Endometrial microvascular endothelial cells (primary cell): ENCODE results near the gene NCSTN. TPM values are rescaled to one million over a fixed set of nuclear protein-coding genes. Genes with fewer than 3 reads are reported as not detected.
"Not testable (repeated sequence)": the region's sequence is repeated elsewhere in the genome, so short reads cannot be mapped to it uniquely, and the experiment has no call there.

Experiments
- in situ Hi-C: cut with HindIII; loops from 2 replicates; pipeline ENCODE4 v1.10.0; 2017; ENCODE audit warnings: low sequenced_read_pairs, low pct_unique_long_range_greater_than_20kb; ENCODE audit errors: inconsistent ontology term
- total RNA-seq: library from RNA; depleted of rRNA; stranded (reverse); fragments of >200 nt; gene quantifications from one replicate; pipeline ENCODE4 v1.2.3, GENCODE V29; 2015; ENCODE audit errors: inconsistent ontology term

The NCSTN gene
- total RNA-seq, 1 donor from 2014 or later, result 105 TPM

- in situ Hi-C loops, result no loop called here
These were observed 24.3 kb downstream of the NCSTN start for GRCh38 chr1:160367516-160367900.

- in situ Hi-C loops, result no loop called here
These were observed 25.0 kb downstream of the NCSTN start for GRCh38 chr1:160367934-160368923.

DNA sequence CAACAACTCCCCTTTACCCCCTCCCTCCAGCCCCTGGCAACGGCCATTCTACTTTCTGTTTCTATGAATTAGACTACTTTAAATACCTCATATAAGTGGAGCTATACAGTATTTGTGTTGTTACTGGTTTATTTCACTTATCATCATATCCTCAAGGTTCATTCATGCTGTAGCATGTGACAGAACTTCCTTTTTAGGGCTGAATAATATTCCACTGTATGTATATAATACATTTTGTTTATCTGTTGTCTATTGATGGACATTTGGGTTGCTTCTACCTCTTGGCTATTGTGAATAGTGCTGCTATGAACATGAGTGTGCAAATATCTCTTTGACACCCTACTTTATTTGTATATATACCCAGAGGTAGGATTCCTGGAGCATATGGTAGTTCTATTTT, 25.9 kb downstream of the NCSTN start:
- in situ Hi-C loops, result no loop called here

DNA sequence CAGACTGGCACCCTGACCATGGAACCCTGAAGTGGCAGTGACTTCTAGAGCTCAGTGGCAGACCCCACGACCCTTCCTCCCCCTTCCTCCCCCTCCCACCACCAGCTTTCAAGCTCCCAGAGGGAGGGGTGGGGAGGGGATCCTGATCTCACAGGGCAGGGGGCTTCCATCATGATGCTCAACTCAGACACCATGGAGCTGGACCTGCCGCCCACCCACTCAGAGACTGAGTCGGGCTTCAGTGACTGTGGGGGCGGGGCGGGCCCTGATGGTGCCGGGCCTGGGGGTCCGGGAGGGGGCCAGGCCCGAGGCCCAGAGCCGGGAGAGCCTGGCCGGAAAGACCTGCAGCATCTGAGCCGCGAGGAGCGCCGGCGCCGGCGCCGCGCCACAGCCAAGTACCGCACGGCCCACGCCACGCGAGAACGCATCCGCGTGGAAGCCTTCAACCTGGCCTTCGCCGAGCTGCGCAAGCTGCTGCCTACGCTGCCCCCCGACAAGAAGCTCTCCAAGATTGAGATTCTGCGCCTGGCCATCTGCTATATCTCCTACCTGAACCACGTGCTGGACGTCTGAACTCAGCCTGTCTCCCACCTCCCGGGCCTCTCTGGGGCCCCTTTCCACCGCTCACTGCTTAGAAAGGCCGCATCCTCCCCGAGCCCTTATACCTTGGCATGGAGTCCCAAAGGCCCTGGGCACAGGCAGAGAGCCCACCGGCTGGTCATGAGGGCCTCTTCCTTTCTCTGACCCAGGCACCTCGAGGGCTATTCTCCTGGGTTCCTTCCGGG, 27.6 kb downstream of the NCSTN start:
- in situ Hi-C loops, result no loop called here

DNA sequence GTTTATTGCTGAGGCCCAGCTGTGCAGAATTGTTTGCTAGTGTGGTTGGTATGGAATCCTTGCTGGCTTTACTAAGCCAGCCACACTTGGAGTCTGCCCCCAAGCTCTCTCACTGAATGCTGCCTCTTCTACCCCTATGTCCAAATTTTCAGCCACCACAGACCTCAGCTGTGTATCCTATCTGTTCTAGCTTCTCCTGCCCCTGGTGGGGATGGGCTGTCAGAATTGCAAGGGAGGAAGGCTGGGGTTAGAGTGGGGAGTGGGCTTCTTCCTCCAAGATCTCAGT, 28.1 kb downstream of the NCSTN start:
- in situ Hi-C loops, result no loop called here

DNA sequence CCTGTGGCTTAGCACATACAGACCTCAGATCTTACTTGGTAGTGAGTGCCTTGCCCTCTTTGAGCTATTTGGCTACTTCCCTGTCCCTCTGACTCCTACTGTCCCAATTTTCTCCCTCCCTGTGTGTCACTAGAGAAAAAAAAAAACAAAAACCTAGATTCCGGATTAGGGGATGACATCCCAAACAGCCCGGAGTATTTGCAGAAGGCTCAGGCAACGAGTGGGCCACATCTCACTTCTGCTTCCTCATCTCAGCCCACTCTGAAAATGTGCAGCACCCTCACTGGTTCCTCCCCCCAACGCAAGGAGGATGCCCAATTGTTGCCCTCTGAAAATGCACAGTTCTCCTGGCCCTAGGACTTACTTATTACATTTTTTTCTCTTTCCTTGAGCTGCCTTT, 28.6 kb downstream of the NCSTN start:
- in situ Hi-C loops, result no loop called here

DNA sequence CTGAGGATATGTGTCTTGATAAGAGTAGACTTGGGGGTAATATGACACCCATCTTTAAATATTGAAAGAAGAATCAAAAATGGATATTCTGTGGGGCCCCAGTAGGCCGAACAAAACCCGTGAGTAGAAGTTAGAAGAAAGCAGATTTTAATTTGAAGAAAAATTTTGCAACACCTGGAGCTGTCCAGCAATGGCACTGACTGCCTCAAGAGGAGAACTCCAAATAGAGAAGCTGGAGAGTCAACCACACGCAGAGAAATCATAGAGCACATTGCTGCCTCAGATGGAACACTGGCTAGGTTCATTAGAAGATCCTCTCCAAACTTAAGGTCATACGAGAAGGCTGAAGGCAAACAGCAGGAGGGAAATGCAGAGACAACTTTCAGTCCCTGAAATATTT, 30.5 kb downstream of the NCSTN start:
- in situ Hi-C loops, result no loop called here

- in situ Hi-C loops, result no loop called here
These were observed 31.3 kb downstream of the NCSTN start for GRCh38 chr1:160374306-160375110.

GRCh38 chr1:160375788-160376524, 32.8 kb downstream of the NCSTN start:
- in situ Hi-C loops, result no loop called here

GRCh38 chr1:160376525-160377131, 33.4 kb downstream of the NCSTN start:
- in situ Hi-C loops, result no loop called here

DNA sequence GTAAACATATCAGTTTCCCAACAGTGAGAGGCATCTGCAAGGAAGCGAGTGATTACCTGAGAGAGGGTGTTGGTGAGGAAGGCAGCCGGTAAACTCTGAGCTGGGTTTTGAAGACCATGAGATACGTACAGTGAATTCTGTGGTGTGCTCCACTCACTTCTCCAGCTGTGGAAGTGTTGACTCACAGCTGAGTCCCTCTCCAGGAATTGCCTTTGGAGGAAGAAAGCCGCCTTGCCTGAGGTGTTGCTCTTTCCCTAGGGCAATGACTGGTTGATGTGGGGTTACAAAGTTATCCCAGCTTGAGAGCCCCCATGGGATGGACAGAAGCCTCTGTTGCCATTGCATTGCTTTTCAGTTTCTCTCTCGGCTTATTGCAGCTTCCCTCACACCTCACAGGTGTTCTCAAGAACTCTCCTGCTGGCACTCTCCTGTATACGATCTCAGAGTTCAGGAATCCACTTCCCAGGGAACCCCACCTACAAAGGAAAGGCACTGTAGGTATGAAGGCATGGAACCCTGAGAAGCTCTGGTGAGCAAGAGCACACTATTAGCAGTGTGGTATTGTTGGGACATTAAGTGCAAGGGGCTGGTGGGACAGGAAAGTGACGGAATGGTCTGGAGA, 34.5 kb downstream of the NCSTN start:
- in situ Hi-C loops, result no loop called here

GRCh38 chr1:160384812-160385211, 41.6 kb downstream of the NCSTN start:
- in situ Hi-C loops, result not testable (repeated sequence)

- in situ Hi-C loops, result not testable (repeated sequence)
These were observed 45.2 kb downstream of the NCSTN start for GRCh38 chr1:160388406-160388805.

DNA sequence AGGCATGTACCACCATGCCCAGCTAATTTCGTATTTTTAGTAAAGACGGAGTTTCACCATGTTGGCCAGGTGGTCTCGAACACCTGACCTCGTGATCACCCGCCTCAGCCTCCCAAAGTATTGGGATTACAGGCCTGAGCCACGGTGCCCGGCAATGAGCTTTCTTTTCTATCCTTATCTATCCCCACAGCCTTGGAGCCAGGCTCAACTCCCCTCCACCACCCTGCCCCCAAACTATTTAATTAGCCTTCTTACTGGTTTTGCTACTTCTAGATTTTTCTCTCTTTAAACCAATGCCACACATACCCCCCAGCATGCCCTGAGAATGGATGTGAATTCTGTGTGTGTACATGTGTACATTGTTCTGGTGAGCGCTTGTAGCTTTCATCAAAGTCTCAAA, 51.5 kb downstream of the NCSTN start:
- in situ Hi-C loops, result no loop called here

DNA sequence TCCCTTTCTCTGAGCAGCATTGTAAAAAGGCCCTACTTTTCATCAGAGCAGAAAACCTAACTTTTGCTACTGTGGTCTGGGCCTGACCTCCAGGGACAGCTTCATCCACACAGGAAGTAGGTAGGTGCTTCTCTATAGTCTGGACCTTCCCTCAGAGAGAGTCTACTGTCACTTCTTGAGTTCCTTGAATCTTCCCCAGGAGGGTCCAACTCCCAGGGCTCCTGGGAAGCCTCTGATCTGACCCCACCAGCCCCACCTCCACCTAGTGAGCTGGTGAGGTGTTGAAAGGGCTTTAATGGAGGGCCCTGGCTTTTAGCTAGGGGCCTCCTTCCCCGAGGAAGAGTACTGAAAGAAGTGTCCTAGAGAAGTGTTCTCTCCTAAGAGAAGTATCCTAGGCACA, 54.5 kb downstream of the NCSTN start:
- in situ Hi-C loops, result no loop called here

GRCh38 chr1:160398823-160399222, 55.6 kb downstream of the NCSTN start:
- in situ Hi-C loops, result no loop called here

- in situ Hi-C loops, result no loop called here
These were observed 56.5 kb downstream of the NCSTN start for GRCh38 chr1:160399544-160400222.
